Fibroblast of peridontal ligament (primary cell): ENCODE results near the gene ZBTB43.

ENCODE experiments used
- DNase-seq: peaks from one replicate; pipeline ENCODE4 v3.0.0-alpha.2; 2010; ENCODE audit errors: extremely low read depth

ZBTB43 gene

GRCh38 chr9:126885131-126885641 is 80.3 kb downstream of the ZBTB43 start:
- DNase-seq, result peak; percentile 12

GRCh38 chr9:126886034-126886822 is 81.4 kb downstream of the ZBTB43 start:
- DNase-seq, result no peak

- no peak for DNase-seq
These were observed 82.1 kb downstream of the ZBTB43 start for GRCh38 chr9:126886897-126887296.
